ENCODE measurements around the gene KIF2C.
"Not testable (repeated sequence)": the region's sequence is repeated elsewhere in the genome, so short reads cannot be mapped to it uniquely, and the experiment has no call there.

- TF ChIP-seq MAFK (IDR thresholded peaks at IDR 0.05; ENCODE audit: partially characterized antibody); BCL3 (IDR thresholded peaks at IDR 0.05); CTCF (IDR thresholded peaks at IDR 0.05); JUNB (IDR thresholded peaks at IDR 0.05): not testable (repeated sequence)
These were observed 26.8 kb downstream of the KIF2C start for GRCh38 chr1:44766421-44766820.
